Type B pancreatic cell (in vitro differentiated cells): ENCODE results near the gene DOLPP1. TPM values are rescaled to one million over a fixed set of nuclear protein-coding genes. Genes with fewer than 3 reads are reported as not detected.

Experiments used
- DNase-seq: peaks from one replicate; pipeline ENCODE4 v3.0.0; 2021; ENCODE audit warnings: mixed read lengths; ENCODE audit not compliant: unreplicated experiment; ENCODE audit errors: extremely low spot score
- H3K27ac Mint-ChIP-seq: 2 replicates; pipeline ENCODE4 v1.8.0; 2021; ENCODE audit warnings: mild to moderate bottlenecking, mixed read lengths
- H3K27me3 Mint-ChIP-seq: 2 replicates; pipeline ENCODE4 v1.8.0; 2021; ENCODE audit warnings: mixed read lengths
- H3K36me3 Mint-ChIP-seq: 2 replicates; pipeline ENCODE4 v1.8.0; 2021; ENCODE audit warnings: mixed read lengths
- H3K4me1 Mint-ChIP-seq: one replicate; pipeline ENCODE4 v1.8.0; 2021; ENCODE audit warnings: mixed read lengths; ENCODE audit not compliant: unreplicated experiment
- H3K4me3 Mint-ChIP-seq: 2 replicates; pipeline ENCODE4 v1.8.0; 2021; ENCODE audit warnings: mild to moderate bottlenecking, mixed read lengths
- H3K9me3 Mint-ChIP-seq: 2 replicates; pipeline ENCODE4 v1.8.0; 2021; ENCODE audit warnings: mixed read lengths
- CTCF ChIP-seq: fragments of 200-600 bp; sonication (generic); conservative IDR thresholded peaks from 2 replicates; pipeline ENCODE4 v1.5.0; 2021; ENCODE audit warnings: antibody characterized with exemption, mild to moderate bottlenecking
- total RNA-seq: library from RNA; stranded (reverse); gene quantifications from 2 replicates; pipeline ENCODE4 v1.2.1, GENCODE V29; 2021; ENCODE audit warnings: low replicate concordance

DOLPP1 gene
- total RNA-seq, 1 donor from 2014 or later: 21.1 TPM

DNA sequence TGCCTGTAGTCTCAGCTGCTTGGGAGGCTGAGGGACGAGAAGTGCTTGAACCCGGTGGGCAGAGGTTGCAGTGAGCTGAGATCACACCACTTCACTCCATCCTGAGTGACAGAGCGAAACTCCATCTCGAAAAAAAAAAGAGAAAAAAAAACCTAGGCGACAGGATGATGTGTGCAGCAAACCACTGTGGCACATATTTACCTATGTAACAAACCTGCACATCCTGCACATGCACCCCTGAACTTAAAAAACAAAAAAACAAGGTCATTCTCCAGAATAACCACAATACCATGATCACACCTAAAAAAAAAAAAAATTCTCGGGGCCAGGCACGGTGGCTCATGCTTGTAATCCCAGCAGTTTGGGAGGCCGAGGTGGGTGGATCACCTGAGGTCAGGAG, 7.5 kb upstream of the DOLPP1 start:
- TF ChIP-seq CTCF: no peak
- Mint-ChIP-seq H3K4me3 (no peak overlapping the region), H3K27ac (no peak overlapping the region), H3K9me3 (no peaks in the 10 kb centered on the region), H3K27me3 (no peaks in the 10 kb centered on the region), H3K4me1 (peaks cover 1% of the 10 kb centered on the region), H3K36me3 (no peaks in the 10 kb centered on the region)
- no peak for DNase-seq

GRCh38 chr9:129074106-129074505, 6.8 kb upstream of the DOLPP1 start:
- no peaks in the 10 kb centered on the region for H3K36me3 Mint-ChIP-seq
- no peak for DNase-seq
- no peak overlapping the region for H3K4me3 Mint-ChIP-seq
- H3K9me3 Mint-ChIP-seq: no peaks in the 10 kb centered on the region
- no peak for TF ChIP-seq CTCF
- peaks cover 5% of the 10 kb centered on the region for H3K4me1 Mint-ChIP-seq
- H3K27me3 Mint-ChIP-seq: no peaks in the 10 kb centered on the region
- H3K27ac Mint-ChIP-seq: no peak overlapping the region

GRCh38 chr9:129075996-129076639, 4.8 kb upstream of the DOLPP1 start:
- no peak overlapping the region for H3K4me3 Mint-ChIP-seq
- H3K36me3 Mint-ChIP-seq: no peaks in the 10 kb centered on the region
- no peaks in the 10 kb centered on the region for H3K27me3 Mint-ChIP-seq
- H3K27ac Mint-ChIP-seq: no peak overlapping the region
- TF ChIP-seq CTCF: no peak
- H3K4me1 Mint-ChIP-seq: peaks cover 5% of the 10 kb centered on the region
- H3K9me3 Mint-ChIP-seq: no peaks in the 10 kb centered on the region
- no peak for DNase-seq

GRCh38 chr9:129076640-129077037, 4.3 kb upstream of the DOLPP1 start:
- no peak overlapping the region for H3K27ac Mint-ChIP-seq
- no peak overlapping the region for H3K4me3 Mint-ChIP-seq
- TF ChIP-seq CTCF: no peak
- no peaks in the 10 kb centered on the region for H3K27me3 Mint-ChIP-seq
- H3K36me3 Mint-ChIP-seq: no peaks in the 10 kb centered on the region
- DNase-seq: no peak
- peaks cover 5% of the 10 kb centered on the region for H3K4me1 Mint-ChIP-seq
- H3K9me3 Mint-ChIP-seq: no peaks in the 10 kb centered on the region

DNA sequence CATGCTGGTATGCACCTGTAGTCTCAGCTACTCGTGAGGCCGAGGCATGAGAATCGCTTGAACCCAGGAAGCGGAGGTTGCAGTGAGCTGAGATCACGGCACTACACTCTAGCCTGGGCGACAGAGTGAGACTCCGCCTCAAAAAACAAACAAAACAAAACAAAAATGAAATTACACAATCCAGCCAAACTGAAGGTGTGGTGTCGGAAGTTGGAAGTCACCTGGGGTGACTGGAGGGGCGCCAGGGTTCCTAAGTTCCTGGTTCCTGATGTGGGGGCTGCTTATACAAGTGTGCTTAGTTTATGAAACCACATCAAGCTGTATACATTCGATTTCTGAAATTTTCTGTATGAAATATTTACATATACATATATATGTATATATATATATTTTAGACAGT, 3.7 kb upstream of the DOLPP1 start:
- H3K36me3 Mint-ChIP-seq: no peaks in the 10 kb centered on the region
- no peak for TF ChIP-seq CTCF
- DNase-seq: no peak
- no peak overlapping the region for H3K4me3 Mint-ChIP-seq
- H3K4me1 Mint-ChIP-seq: peaks cover 5% of the 10 kb centered on the region
- no peak overlapping the region for H3K27ac Mint-ChIP-seq
- no peaks in the 10 kb centered on the region for H3K9me3 Mint-ChIP-seq
- H3K27me3 Mint-ChIP-seq: no peaks in the 10 kb centered on the region
